Globus pallidus (tissue), 1 donor: ENCODE data around the gene KCNIP1.
"Not testable (repeated sequence)": the region's sequence is repeated elsewhere in the genome, so short reads cannot be mapped to it uniquely, and the experiment has no call there.

Experiments used
- DNase-seq: peaks from one replicate; pipeline ENCODE4 v3.0.0-alpha.2; 2015; ENCODE audit warnings: low spot score

Gene KCNIP1

DNA sequence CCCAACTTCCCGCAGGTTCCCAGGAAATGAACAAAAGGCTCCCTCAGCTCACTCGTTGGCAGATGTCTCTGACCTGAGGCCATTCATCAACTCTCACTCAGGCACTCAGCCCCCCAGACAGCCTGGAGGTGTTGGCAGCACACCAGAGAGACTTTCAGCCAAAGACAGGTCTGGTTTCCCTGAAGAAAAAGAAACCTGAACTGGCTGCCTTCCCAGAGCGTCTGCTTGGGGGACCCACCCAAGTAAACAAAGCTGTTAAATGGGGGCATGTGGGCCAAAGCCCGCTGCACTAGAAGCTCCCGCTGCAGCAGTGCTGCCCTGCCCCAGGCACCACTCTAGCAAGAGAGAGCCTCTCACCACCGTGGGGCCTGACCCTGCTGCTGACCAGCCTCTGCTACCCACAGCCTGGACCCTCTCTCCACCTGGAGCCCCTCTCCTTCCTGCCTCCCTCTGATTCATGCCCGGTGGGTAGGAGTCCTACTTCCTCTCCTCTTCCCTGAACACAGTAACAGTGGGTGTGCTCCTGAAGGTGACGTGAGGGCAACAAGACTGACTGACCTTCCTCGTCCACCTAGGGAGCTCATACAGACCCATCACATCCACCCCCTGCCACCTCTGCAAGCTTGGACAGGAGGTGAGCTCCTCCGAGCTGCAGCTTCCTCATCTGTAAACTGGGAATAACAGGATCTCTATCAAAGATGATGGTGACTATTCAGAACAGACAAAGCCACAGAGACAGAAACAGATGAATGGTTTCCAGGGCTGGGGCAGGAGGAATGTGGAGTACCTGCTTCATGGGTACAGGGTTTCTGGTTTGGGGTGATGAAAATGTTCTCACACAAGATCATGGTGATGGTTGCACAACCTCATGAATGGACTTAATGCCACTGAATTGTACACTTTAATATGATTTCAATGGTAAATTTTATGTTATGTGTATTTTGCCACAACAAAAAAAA is 248.7 kb downstream of the KCNIP1 start:
- no peak for DNase-seq

DNA sequence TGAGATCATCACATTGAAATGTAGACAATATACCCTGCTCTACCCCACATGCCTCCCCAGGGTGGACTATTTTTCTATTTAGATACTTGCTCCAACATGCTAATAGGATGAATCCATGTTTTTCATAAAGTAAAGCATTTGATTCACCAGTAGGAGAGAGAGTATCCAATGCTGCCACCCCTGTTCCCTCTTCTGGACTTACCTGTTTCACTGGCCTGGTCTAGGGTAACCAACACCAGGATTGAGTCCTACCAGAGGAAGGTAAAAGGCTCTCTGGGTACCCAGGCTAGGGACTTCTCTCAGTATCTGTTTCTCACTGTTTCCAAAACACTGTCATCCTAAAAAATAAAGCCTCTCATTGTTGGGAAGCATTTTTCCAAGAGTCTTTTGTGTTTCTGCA is 249.5 kb downstream of the KCNIP1 start:
- no peak for DNase-seq

DNA sequence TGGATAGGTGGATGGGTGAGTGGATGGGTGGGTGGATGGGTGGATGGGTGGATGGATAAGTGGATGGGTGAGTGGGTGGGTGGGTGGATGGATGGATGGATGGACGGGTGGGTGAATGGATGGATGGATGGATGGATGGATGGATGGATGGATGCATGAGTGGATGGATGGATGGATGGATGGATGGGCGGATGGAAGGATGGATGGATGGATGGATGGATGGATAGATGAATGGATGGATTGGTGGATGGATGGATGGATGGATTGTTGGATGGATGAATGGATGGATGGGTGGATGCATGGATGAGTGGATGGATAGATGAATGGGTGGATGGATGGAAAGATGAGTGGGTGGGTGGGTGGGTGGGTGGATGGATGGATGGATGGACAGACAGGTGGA is 250.7 kb downstream of the KCNIP1 start:
- DNase-seq, result not testable (repeated sequence)

DNA sequence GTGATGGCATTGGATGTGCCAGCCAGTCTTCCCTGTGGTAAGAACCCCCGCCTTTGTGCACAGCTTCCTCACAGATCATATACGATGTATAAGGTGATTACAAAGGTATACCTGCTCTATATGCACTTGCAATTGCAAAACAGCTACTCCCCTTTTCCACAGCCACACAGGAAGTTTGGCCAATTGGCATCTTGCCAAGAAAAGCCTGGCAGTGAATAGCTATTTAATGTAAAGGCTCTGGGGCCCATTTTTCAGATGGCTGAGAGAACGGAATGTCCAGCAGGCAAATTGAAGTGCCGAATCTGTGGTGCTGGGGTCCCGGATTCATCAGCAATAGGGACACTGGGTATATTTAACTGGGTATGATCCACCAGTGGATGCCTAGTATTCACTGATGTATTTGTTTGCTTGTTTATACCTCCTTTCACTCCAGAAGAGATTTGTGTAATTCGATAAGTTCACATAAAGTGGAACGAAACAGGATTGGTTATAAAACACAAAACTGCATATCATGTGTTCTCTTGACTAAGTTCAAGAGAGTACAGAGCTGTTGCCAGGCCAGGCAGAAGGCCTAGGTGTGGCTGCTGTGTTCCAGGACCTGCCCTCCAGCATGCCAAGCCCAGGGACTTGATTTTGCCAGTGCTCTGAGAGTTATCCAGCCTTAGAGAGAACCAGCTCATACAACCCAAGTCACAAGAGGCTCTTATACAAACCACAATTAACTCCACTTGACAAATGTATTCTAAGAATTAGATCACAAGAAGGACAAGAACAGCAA is 252.0 kb downstream of the KCNIP1 start:
- no peak for DNase-seq

DNA sequence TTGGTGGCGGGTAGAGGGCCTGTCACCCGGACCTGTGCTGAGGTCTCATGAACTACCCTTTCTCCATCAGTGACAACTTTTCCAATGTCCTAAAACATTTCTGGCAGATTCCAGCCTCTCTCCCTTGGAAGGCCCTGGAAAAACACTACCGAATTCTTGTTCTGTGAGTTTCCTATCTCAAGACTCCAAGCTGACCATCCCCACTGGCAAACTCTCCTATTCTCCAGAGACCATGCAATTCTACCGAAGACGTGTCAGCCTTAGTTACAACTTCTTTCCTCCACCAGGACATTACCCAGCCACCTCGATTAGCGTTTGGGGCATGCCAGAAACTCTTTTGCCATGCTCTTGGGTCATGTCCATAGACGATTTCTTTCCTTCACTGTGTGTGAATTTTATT is 252.9 kb downstream of the KCNIP1 start:
- no peak for DNase-seq

DNA sequence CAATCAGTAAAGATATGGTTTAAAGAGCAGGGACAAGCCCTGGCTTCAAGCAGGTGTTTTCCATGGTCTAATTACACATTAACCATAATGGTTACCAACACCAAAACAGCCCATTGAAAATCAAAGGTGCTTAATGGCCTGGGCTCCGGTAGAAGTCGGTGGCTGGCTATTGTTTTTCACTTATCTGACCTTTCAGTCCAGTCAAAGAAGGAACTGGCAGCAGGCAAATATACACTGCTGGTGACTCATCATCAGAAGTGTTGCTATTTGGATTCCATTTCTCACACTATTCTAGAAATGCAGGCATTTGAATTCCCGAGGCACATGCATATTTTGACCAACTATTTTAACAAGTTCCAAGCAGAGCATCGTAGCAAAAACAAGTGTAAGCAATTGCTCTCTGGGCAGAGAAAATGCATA is 253.4 kb downstream of the KCNIP1 start:
- DNase-seq, result no peak

DNA sequence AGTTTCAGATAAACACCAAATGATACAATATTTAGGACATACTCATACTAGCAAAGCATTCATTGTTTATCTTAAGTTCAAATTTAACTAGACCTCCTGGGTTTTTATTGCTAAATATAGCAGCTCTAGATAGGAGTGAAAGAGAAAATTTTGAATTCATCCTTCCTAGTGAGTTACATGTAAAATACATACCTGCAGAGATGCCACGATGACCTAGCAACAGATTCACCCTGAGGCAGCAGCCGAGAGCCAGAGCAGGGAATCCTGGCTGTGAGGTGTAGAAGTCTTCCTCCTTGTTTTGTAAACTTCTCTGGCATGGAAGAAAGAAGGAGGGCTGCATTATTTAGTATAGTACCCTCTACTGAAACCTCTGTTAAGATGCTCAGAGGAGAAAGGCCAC is 253.8 kb downstream of the KCNIP1 start:
- DNase-seq, result no peak

DNA sequence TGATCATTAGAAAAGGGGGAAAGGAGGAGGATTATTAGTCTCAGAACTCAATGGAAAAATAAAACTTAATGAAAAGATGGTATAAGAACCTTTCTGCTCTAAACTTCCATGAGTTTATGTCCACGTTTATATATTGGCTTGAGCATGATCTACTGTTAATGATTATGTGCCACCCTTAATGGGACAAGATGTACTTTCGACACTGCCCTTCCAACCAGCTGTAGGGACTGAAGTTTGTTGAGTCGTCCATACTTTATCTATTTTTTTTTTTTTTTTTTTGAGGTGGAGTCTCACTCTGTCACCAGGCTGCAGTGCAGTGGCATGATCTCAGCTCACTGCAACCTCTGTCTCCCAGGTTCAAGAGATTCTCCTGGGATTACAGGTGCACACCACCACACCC is 254.7 kb downstream of the KCNIP1 start:
- DNase-seq, result no peak

DNA sequence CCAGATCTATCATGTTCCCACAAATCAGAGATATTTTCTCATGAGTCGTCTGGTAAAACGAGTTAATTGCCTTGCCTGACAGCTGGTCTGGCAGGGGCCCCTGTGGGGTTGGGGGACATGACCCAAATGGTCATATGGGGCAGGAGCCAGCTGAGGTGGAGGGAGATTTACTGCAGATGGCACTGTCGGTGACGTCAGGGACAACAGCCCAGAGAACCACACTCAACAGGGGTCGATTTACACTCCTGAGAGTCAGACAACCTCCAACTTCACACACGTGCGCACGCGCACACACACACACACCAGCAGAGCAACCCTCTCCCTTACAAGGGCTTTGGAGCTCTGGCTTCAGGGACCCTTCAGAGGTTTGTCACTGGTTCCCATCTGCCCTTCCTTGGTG is 256.3 kb downstream of the KCNIP1 start:
- no peak for DNase-seq

DNA sequence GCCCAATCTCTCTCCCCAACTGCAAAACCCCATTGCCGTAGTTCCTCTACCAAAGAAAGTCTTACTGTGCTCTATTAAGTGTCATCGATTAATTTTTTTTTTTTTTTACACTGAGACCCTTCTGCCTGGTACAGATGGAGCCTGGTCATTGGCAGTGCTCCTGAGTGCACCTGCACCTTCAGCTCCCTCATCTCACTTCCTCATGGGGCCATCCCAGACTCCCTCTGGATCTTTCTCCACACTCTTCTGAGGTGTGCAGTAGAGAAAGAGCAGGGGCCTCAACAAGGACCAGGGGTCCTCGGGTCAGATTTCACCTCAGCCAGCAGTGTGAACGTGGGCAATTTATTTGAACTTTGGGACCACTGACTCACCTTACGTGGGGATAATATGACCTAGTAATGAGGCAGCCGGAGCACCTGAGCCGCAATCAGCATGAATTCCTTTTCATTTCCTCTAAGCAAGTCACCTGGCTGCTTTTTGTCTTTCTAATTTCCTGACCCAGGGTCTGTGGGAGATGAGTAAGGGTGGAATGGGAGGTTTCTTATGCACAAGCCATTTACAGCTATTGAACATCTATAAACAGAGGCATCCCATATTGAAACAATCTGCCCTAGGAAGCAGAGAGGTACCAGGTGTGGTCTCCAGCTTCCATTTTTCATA is 257.4 kb downstream of the KCNIP1 start:
- no peak for DNase-seq

DNA sequence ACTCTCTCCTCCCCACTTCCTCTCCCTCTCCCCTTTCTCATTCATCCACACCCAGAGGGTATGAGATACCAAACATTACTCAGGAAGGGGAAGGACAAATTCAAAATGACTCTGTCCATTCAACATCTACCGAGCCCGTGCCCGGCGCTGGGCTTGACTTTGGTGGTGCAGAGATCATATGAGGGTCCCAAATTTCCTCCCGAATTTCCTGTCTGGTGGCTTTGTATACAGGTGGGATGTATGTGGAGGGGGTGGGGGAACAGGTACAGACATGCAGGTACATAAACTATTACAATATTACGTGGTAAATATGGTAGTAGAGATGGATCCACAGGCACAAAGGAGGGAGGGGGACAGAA is 257.9 kb downstream of the KCNIP1 start:
- DNase-seq, result no peak

DNA sequence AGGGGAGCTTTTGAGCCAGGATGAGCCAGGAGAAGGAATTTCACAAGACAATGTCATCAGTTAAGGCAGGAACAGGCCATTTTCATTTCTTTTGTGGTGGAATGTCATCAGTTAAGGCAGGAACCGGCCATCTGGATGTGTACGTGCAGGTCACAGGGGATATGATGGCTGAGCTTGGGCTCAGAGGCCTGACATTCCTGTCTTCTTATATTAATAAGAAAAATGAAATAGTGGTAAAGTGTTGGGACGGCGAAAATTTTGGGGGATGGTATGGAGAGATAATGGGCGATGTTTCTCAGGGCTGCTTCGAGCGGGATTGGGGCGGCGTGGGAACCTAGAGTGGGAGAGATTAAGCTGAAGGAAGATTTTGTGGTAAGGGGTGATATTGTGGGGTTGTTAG is 258.5 kb downstream of the KCNIP1 start:
- not testable (repeated sequence) for DNase-seq

DNA sequence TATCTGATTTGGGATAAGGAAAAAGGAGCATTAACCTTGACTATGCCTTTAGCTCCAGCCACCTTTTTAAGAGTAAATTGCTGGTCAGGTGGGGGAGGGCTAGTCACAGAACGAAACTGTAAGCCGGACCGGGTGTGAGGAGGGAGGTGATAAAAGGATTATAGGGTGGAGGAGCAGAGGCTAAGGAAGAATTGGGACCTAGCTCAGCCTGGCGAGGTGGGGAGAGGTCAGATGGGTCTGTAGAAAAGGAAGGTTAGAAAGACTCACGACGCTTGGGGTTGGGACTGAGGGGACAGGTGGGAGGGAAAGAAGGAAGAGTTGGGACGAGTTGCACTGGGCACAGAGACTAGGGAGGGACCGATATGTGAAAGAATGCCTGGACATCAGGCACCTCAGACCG is 262.0 kb downstream of the KCNIP1 start:
- DNase-seq, result not testable (repeated sequence)

DNA sequence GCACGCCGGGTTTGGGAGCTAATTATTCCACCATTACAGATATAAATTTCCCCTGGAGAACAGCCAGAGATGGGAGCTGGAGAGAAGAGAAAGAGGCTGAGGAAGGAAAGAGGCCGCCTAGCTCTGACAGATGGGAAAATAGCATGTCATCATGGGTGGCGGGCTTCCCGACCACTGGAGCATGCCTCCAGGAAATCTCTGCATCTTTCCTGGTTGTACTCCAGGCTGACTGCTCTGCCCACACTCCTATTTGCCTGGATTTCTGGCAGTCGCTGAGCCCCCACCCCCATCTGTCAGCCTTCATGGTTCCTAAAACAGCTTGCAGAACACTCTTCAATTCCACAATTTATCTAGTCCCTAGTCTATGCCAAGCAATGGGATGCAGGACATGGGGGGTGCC is 265.4 kb downstream of the KCNIP1 start:
- DNase-seq, result no peak

DNA sequence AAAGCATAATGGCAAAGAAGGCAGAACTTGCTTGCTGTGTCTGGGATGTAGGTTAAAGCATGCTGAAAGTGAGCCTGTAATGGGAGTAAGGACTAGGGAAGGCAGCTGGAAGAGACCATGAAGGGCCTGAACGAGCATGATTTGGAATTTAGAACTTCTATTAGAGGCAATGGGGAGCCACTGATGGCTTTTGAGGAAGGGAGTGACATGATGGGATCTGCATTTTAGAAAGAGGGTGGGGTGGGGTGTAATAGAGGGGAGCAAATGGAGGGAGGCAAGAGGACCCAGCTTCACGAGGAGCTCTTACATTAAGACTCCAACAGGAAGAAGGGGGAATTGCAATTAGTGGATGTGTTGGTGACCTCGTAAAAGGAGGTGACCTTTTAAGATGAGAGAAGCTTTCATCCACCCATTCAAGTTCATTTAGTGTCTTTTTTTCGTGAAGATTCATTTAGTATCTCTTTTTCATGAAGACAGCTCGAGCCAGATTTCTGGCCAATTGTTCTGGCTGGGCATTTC is 266.1 kb downstream of the KCNIP1 start:
- DNase-seq, result no peak

DNA sequence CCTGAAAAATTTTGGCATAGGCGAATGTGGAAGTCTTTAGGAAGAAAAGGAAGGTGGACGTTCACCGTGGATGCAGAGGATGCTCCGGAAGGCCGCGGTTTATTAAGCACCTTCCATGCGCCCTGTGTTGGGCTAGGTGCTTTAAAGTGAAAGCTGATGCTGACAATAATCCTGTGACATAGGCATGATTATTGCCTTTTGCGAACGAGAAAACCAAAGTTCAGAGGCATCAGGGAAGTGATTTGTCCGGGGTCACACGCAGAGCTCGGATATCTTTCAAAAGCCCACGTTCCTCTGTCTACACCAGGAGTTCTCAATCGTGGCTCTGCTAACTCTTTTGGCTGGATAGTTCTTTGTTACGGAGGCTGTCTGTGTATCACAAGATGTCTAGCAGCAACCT is 267.7 kb downstream of the KCNIP1 start:
- no peak for DNase-seq

DNA sequence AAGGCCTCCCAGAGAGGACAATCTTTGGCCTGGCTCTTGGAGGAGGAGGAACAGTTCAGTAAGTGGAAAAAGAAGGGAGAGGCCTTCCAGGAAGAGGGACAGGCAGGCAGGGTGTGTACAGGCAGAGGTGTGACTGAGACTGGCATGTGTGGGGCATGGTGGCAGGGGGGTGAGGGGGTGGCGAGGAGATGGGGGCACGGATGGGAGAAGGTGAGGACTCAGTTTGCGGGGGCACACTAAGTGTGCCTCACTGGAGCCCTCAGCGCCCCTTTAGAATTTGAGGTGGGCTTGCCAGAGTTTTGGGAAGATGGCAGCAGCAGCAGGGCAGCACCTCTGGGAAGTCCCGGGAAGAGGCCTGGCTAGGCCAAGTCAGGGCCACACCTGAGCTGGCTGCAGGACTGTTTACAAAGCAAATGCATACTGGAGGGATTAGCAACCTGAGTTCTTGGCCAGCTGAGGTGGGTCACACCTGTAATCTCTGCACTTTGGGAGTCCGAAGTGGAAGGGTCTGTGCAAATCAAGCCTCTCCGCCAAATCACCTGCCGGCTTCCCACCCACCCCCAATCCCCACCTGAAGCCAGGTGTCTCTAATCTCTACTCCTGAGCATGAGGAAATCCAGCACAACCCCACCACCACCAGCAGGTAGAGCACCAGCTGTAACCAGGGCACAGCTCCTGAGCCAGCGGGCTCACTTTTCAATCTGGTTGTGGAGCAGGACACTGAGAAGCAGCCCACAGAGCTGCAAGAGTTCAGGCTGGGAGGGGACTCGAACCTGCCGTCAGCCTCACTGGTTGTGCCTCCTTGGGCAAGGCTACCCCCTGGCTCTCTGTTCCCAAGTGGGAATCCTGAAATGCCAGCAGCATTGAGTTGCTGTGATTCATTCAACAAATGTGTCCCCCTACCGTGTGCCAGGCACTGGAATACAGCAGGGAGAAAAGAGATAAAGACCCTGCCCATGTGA is 269.5 kb downstream of the KCNIP1 start:
- DNase-seq, result no peak

DNA sequence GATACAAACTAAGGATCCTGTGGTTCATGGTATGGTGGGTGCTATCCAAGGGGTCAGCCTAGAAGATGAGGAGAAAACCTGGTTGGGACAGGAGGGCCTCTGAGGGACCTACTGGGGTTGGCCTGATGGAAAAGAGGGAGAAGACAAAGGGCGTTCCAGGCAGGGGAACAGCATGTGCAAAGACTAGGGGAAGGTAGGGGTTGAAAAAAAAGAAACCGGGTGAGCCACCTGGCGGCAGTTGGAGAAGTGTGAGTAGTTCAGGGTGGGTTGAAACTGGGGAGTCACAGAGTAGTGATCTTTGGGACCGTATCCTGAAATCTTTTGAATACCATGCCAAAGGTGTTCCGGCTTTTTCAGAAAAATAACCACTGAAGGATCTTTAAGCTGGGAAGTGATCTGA is 271.0 kb downstream of the KCNIP1 start:
- DNase-seq, result no peak

DNA sequence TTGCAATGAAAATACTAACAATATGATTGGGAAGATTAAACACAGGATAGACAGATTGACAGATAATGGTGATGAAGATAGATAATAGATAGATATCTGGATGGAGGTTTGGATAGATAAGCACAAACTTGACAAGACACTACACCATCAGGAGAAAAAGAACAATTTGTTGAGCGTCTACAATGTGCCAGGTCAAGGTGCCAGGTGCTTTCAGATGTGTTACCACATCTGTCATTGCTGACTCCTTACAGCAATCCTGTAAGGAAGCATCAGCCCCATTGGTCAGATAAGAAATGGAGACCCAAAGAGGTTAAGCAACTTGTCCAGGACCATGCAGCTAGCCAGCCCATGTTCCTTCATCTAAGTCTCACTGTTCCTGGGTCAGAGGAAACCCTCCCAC is 278.1 kb downstream of the KCNIP1 start:
- no peak for DNase-seq

DNA sequence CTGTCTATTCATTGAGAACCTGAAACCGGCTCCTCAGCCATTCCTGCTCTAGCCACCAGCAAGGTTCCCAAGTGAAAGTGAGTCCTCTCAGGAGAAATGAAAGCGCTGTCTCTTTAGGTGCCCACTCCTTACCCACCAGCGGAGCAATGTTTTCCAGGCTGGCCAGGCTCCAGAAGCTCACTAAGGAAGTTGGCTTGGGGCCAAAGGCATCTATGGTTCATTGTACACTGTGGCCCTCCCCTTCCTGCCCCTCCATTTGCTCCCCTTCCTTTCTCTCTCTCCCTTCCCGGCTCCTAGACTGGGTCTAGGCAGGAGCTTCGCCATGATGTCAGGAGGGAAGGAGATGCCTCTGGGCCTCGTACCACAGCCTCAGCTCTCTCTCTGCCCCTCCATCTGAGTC is 278.6 kb downstream of the KCNIP1 start:
- no peak for DNase-seq

DNA sequence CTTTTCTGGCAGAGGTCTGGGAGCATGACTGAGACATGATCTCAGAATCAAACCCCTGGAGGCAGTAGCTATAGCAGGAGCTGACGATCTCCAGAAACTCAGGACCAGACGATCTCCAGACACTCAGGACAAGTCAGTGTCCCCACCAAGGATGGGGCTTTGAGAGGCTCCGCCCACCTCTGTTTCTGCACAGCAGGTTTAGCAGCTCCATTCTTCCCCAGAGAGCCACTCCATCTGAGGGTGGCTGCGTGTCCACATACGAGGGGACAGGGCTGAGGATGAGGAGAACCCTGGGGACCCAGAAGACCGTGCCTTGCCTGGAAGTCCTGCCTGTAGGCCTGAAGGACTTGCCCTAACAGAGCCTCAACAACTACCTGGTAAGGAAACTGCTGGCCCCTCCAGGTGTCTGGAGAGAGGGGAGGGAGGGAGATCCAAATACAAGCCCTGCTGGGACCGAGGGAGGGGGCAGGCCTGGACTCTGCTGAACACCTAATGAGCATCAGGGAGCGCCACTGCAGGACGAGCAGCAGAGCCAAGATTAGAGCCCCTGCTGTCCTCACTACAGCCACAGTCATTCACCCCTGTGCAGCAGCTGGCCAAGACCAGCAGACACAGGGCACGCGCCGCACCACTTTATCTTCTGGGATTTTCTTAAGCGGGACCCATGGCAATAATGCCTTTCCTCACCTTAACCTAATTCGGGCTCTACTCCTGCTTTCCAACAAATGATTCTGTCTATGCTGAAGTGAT is 279.9 kb downstream of the KCNIP1 start, which contains the start of gene GABRP:
GABRP (plus strand) TSS at position 228 of the 750 bp plus-strand sequence. CDS start 4,891 bp downstream, outside the sequence.
- DNase-seq, result no peak
